Measurements from ENCODE around the gene RAI2.

Gene RAI2

DNA sequence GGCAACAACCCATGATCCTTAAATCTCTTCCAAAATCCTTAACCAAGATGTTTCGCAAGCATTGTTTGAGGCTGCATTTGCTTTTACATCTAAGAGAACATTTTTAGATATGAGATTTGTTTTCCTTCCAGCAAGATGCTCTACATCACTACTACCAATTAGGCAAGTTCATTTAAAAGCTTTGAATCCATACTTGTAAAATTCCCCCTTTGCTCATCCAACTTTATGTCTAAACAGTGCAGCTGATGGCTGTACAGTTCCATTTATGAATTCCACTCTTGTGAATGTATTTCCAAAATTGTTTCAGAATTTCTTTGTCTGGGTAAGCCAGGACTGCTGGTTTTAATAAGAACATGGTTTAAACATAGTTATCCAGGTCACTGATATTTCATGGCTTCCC, 31.5 kb downstream of the RAI2 start:
- DNase-seq (ENCODE audit: low read depth in 1 of 2, low spot score in 1 of 2) = no peak

DNA sequence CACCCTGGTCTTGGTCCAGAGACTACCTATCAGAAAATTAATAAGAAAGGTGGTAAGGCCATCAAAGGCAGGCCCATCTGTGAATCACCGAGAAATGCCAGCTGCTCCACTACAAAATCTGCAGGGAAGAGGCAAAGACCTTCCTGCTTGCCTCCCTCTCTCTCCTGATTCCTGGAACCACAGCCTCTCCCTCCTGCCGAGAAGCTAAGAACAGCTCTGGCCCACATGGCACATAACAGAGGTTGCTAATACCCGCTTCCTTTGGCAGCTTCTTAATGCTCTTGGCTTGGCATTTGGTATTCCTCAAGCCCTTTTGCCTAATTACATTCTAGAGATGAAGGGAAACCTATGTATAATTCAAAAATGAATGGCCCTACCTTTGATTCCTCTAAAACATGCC, 32.9 kb downstream of the RAI2 start:
- no peak for DNase-seq (ENCODE audit: low read depth in 1 of 2, low spot score in 1 of 2)

DNA sequence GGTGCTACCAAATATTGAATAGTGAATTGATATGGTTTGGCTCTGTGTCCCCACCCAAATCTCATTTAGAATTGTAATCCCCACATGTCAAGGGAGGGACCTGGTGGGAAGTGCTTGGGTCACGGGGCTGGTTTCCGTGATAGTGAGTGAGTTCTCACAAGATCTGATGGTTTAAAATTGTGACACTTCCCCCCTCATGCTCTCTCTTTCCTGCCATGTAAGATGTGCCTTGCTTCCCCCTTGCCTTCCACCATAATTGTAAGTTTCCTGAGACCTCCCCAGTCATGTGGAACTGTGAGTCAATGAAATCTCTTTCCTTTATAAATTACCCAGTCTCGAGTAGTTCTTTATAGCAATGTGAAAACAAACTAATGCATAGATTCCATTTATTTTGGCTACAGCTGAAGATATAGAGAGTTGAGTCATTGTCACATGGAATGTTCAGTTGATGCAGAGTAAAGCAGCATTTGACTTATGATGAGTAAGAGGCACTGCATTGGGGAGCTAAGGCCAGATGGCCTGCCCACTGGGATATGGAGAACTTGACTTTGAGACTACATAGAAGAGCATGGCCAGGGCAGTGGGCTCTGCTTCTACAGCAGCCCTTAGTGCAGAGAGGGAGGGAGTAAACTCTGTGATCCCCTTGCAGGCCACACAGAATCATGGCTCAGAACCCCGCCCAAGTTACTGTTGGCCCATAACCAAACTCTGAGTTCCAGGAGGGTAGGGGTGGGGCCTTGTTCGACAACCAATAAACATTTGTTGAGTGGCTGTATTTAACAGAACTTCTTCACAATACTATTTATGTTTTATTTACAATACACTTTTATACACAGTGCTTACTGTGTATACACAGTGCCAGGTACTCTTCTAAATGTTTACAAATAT, 34.2 kb downstream of the RAI2 start:
- DNase-seq (ENCODE audit: low read depth in 1 of 2, low spot score in 1 of 2) = no peak

DNA sequence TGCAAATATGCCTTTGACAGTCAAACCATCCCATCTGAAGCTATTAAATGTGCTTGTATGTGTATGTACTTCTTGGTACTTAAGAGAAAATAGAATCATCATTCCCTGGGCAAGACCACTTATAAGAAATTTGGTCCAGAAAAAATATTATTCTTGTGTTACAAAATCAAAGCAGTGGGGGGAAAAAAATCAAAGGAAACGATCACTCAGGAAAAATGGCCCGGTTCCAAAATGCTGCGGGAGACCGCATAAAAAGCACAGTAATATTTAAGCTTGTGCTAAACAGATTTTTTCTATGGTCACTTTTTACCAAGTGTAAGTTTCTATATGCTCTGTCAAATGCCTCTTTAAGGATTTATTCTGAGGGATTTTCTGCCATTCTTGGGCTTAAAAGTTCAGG, 36.1 kb downstream of the RAI2 start:
- DNase-seq (ENCODE audit: low read depth in 1 of 2, low spot score in 1 of 2) = no peak

DNA sequence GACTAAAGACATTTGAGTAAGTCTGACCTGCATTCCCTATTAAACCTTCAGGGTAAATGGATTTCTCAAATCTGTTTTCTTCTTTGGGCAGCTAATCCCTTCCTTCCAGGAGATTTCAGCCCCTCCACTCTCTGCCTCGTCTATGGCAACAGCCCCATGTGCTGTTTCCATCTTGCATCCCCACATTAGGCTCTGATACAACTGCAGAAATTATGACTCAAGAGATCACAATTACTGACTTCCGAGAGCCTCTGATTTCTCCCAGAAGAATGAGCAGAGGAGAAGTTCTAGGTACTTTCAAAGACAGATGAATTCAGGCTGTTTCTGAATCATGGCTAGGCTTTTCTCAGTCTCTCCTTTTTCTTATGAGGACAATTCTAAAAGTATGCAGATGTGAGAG, 38.7 kb downstream of the RAI2 start:
- no peak for DNase-seq (ENCODE audit: low read depth in 1 of 2, low spot score in 1 of 2)

DNA sequence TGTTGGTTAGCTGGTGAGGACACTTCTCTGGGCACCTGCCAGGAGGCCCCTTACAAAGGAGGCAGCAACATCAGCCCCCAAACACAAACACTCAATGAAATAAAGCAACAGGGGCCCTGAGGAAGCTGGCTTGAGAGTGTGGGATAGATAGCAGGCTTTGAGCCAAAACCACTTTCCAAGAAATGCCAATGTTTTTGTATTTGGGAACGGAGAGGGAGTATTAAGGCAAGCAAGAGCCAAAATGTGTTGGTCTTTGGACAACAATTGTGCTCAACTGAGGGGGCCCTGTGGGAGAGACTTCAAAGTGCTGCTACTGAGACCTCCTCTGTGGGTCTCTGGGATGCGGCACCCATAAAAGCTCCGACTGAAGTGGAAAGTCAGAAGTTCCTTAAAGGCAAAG, 41.0 kb downstream of the RAI2 start:
- no peak for DNase-seq (ENCODE audit: low read depth in 1 of 2, low spot score in 1 of 2)

DNA sequence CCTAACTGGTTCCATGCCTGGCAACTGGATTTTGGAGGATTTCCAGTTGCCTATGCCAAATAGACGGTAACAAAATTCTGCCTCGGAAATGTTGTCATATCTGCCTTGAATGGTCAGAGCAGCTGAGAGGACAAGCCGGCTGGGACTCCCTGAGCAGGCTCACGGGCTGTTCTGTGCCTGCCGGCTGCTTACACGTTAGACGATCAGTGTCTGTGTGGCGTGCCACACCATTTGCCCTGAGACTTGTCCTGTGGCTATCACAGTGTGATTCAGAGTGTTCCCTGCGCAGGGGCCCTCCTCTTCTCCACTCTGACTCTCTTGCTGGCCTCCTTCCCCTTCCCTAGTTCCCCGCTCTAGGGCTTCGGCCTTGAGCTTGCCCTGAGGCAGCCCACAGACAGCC, 42.4 kb downstream of the RAI2 start:
- no peak for DNase-seq (ENCODE audit: low read depth in 1 of 2, low spot score in 1 of 2)

DNA sequence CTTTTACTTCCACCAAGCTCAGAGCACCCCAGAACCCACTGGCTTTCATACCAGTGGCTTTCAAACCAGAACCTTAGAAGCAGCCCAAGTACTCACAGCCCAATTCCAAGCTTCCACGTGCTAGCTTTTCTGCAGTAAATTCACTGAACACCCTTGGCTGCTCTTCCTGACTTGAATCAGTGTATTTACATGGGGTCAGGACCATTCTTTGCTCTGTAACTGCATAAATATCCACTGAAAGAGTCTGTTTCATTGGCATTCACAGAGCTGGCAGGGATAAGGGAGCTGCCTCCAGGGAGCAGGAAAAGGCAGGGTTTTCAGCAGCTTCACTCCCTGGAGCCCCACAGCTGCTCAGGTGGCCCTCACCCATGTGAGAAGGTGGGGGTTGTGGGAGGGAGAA, 43.8 kb downstream of the RAI2 start:
- no peak for DNase-seq (ENCODE audit: low read depth in 1 of 2, low spot score in 1 of 2)

DNA sequence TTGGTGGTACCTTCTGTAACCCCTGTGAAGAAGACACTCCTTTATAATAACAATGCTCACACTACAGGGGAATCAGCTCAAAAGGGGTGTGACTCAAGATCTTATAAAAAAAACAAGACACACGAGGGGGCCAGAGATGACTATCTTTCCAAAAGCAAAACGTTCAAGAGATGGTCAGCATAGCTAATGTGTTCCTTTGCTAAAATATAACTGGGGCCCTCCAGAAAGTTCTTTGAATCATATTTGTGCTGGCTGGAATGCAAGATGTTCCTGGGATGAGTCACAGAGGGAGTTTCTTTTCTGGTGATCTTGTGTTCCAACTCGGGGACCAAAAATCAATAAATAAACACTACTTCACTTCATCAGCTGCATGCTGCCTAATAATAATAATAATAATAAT, 46.5 kb downstream of the RAI2 start:
- DNase-seq (ENCODE audit: low read depth in 1 of 2, low spot score in 1 of 2) = no peak

DNA sequence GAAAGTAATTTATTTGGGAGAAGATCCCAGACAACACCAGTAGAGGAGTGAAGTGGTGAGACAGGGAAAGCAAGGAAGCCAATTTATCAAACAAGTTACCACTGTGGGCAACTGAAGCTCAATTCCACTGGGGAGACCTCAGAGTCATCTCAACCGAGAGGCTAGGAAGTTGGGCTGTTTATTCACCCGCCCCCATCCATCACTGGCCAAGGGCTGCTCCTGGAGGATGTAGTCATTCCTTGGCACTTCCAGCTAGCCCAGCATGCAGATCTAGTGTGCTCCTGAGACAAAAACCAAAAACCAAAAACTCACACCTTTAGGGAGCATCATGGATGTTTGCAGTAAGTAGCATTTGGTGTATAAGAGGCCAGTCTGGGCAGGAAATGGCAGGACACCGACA, 47.0 kb downstream of the RAI2 start:
- DNase-seq (ENCODE audit: low read depth in 1 of 2, low spot score in 1 of 2) = no peak

DNA sequence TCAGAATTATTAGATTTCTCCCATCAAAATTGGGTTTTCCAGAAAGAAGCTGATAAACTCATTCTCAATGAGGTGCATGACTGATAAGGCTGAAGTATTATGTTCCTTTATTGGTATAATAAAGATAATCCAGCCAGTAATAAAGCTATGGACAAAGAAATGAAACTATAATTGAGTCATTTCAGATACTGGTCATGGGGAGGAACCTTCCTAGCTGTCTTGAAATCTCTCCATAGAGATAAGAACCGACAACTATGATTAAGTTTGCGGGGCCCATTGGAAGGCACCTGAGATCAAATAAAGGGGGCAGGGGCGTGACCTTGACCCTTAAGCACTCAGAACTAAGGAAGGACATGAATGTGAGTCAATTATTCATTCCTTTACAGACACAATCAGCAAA, 47.8 kb downstream of the RAI2 start:
- DNase-seq (ENCODE audit: low read depth in 1 of 2, low spot score in 1 of 2) = no peak

DNA sequence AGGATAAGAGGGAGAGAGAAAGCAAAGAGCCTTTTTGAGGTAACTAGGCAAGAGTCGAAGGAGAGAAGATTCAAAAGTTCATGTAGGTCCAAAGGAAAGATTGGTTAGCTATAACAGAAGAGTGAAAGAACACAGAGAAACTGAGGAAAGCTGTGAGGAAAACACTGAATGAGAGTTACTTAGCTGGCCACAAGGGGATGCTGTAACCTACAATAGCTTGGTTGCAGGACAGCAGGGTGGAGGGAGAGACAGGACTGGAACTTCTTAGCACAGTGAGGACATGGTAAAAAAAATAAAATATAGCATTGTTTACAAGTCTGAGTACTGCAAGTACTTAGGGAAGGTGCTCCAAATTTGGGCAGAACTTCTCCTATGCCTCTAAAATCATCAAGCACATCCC, 48.3 kb downstream of the RAI2 start:
- no peak for DNase-seq (ENCODE audit: low read depth in 1 of 2, low spot score in 1 of 2)

DNA sequence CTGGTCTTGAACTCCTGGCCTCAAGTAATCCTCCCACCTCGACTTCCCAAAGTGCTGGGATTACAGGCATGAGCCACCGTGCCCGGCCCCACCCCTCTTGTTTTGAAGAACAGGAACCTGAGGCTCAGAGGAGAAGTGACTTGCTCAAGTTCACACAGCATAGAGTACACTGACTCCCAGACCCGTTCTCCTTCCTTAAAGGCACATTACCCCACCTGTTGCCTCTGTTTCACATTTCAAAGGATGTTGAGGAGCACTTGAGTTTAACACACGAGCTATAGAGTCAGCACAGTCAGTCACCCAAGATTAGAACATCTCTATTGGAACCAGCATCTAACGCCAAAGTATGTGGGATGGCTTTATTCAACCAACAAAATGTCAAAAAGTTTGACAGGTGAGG, 51.1 kb downstream of the RAI2 start:
- DNase-seq (ENCODE audit: low read depth in 1 of 2, low spot score in 1 of 2) = no peak

DNA sequence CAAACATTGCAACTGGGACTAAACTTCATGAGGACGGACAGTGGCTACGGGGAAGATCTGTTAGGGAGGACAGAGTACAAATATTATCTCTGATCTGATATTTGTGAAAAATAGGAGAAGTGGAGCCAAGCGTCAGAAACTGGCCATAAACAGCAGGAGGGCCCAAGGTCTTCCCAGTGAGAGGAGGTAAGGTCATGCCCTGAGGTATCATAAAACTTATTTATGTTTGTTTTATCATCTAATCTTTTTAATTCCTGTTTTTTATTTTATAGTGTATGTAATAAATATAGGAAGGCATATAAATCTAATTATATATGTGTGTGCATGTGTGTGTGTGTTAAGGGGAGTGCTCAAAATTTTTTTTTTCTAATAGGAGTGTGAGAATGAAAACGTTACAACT, 51.8 kb downstream of the RAI2 start:
- no peak for DNase-seq (ENCODE audit: low read depth in 1 of 2, low spot score in 1 of 2)

DNA sequence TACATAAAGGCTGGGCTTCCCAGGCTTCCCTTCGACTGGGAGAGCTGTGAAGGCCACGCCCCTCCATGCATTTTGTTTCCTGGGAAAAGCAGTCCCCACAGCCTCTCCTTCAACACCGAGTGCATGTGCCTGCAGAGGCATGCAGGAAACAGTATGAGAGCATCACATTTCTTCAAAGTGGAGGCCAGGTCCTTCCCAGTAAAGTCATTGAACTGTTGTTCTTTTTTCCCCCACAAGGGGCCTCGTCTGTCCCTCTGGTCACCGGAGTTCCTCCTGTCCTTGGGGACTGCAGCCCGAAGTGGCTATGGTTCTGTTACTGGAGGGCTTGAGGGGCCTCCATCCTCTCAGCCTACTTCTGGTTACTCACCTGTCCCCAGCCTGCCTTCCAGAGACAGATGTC, 56.0 kb downstream of the RAI2 start:
- DNase-seq (ENCODE audit: low read depth in 1 of 2, low spot score in 1 of 2) = no peak

DNA sequence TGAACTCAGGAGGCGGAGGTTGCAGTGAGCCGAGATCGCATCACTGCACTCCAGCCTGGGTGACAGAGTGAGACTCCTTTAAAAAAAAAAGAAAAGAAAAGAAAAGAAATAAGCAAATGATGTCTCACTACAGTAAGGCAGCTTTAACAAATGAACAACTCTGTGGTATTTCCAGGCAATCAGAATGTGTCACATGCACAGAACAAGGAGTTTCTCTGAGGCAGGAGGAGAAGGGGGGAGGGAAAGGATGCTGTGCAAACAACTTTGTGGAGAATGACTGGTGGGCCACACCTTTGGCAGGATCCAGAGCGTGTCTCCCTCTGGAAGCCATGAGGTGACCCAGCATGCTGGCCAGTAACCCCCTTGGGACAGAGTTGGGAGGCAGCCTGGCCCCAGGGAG, 57.6 kb downstream of the RAI2 start:
- DNase-seq (ENCODE audit: low read depth in 1 of 2, low spot score in 1 of 2) = no peak

DNA sequence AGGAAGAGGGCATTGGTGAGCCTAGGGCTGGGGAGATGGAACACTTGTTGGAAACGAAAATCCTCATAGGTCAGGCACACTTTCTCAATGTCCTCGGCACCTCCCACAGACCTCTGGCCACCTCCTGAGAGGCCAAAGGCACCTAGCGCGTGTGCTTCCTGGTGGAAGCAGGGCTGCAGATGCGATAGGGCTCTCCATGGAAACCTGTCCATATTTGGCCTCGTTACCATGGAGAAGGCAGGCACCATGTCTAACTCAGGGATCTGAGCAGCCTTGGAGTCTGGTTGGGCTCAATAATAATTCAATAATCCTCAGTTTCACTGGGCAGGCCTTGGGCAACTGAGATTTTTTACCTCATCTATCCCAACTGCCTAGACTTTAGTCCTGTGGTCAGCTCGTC, 58.3 kb downstream of the RAI2 start:
- DNase-seq (ENCODE audit: low read depth in 1 of 2, low spot score in 1 of 2) = no peak

DNA sequence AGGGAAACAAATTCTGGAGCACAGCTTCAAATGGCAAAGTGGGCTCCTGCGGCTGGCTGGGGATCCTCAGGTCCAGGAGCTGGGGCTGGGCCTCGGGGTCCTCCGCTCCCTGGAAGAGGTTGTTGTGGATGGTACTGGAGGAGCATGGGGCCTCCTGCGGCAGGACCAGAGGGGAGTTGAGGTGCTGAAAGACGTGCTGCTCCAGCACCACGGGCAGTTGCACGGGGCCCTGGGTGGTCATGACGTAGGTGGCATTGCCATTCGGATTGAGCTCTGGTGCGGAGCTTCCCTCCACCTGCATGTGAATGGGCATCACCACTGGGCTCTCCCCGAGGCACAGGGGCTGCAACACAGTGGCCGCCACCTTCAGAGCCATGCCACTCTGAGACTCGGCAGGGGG, 59.7 kb downstream of the RAI2 start:
- DNase-seq (ENCODE audit: low read depth in 1 of 2, low spot score in 1 of 2) = no peak

DNA sequence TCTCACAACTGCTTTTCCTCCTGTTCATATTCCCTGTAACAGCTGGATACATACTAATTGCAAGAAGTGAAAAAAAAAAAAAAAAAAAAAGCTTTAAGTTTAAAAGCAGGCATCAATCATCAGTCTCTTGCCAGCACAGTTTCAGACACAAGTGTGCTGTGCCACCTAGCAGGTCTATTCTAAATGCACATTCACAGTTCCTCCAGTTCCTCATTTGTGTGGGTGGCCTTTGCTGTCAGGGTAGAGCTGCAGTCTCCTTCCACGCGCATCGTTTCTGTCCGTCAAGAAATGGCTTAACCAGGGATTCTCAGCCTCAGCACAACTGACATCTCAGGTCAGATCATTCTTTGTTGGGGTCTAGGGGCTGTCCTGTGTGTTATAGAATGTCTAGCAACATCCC, 62.2 kb downstream of the RAI2 start:
- DNase-seq (ENCODE audit: low read depth in 1 of 2, low spot score in 1 of 2) = no peak

DNA sequence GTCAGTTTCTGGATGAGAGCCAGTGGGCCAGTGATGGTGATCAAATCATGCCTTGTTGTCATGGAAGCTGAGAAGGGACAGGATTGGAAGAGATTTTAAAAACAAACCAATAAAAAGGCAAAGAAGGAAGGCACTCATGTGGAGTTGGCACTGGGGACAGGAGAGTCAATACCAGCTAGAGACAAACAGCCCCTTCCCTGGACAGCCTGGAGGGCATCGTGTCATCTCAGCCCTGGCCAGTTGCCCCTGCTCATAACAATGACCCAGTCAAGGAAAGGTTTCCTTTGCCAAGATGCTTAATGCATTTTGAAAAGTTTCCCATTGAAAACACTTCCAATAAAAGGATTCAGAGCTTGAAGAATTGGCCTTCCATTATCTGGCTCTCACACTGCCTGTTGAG, 68.3 kb downstream of the RAI2 start:
- no peak for DNase-seq (ENCODE audit: low read depth in 1 of 2, low spot score in 1 of 2)

DNA sequence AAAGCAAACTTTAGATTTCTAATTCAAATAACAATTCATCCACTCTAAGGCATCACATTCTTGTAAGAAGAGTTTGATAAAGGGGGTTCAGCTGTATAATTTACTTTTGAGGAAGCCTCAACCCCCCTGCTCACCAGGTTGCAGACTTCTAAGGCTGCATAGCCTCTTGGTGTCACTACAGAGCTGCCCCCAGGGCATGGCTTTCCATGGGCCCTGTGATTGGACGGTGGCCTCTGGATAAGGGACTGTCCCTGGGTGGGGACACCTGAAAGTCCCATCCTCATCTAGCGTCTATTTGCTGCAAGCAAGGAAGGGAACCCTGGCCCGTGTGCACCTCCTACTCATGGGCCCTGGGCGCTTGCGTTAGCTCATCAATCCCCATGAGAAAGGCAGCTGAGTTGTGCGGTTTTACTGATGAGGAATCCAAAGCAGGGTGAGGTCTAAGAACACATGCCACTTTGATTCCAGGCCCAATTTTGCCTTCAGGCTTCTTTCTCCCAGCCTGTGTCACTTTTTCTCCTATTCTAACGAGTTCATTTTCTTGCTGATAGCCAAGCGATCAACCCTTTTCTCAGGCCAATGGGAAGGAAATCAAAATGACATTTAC, 72.0 kb downstream of the RAI2 start:
- DNase-seq (ENCODE audit: low read depth in 1 of 2, low spot score in 1 of 2) = no peak

DNA sequence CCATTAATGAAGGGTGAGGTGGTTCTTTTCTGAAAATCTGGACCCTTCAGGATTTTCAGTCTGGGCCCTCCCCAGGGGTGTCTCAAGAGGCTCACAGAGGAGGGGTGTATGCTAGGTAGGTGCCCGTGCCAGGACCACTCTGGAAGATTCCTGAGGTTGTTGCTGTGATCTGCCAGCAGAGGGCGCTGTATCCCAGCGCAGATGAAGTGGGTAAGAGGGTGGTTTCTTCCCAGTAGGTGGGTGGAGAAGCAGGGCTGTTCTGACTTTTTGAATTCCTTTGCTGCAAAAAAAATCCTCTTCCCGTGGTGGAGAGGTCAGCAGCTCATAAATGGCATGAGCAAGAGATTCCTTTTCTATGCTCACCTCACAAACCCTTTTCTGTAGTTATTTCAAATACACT, 72.7 kb downstream of the RAI2 start:
- DNase-seq (ENCODE audit: low read depth in 1 of 2, low spot score in 1 of 2) = peak in 1 of 2 donors; percentile 15

DNA sequence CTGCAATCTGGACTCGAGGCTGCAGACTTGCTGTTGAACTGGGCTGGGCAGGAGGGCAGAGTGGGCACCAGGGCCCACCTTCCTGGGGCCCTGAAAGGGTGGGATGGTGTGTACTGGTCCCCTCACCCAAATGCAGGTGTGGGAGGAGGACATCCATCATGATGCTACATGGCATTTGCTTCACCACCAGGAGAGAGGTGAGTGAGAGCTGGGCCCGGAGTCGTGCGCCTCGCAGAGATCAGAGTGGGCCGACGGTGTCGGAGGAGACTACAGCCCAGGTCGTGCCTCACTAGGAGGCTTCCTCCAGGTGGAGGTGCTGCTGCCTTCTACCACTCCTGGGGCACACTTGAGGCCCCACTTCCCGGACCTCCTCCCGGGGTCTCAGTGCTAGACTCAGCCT, 73.5 kb downstream of the RAI2 start:
- DNase-seq (ENCODE audit: low read depth in 1 of 2, low spot score in 1 of 2) = no peak

All from stimulated activated CD4-positive, alpha-beta T cell treated with anti-CD3 and anti-CD28 coated beads, Interleukin-15, amount 100 ng/mL, for 1 hour (primary cell).